Ovary (tissue), 9 donors: ENCODE results near the gene CAPNS1. TPM values are rescaled to one million over a fixed set of nuclear protein-coding genes. Genes with fewer than 3 reads are reported as not detected.

ENCODE experiments used
- DNase-seq, 5 donors: peaks; one replicate each; pipeline ENCODE4 v3.0.0-alpha.2; 2019 to 2020
- H3K27ac ChIP-seq, 2 donors: fragments of 200-600 bp; one replicate each; pipeline versions ENCODE4 v1.5.1 to v1.8.0; 2019 to 2022
- H3K27me3 ChIP-seq: fragments of 200-600 bp; one replicate; pipeline ENCODE4 v1.8.0; 2022
- H3K36me3 ChIP-seq: fragments of 200-600 bp; sonication (generic); one replicate; pipeline ENCODE4 v1.5.1; 2019
- H3K4me1 ChIP-seq: one replicate; pipeline ENCODE4 v1.8.1; 2013; ENCODE audit warnings: mild to moderate bottlenecking, moderate library complexity; ENCODE audit not compliant: insufficient read depth
- H3K4me3 ChIP-seq: fragments of 200-600 bp; sonication (generic); one replicate; pipeline ENCODE4 v1.5.1; 2017
- H3K9me3 ChIP-seq, 2 donors: fragments of 200-600 bp in 1 of 2; sonication (generic) in 1 of 2; one replicate each; pipeline versions ENCODE4 v1.5.1 to v1.8.1; 2013 to 2019; ENCODE audit warnings: mild to moderate bottlenecking in 1 of 2, moderate library complexity in 1 of 2
- EP300 ChIP-seq: sonication (generic); formaldehyde crosslinking; IDR thresholded peaks from one replicate; pipeline ENCODE4 v1.6.1; 2017; ENCODE audit warnings: antibody characterized with exemption
- POLR2A ChIP-seq: fragments of 450-650 bp; IDR thresholded peaks from one replicate; pipeline ENCODE4 v1.6.1; 2017; ENCODE audit warnings: antibody characterized with exemption, mild to moderate bottlenecking, moderate library complexity
- WGBS, 3 donors: extraction: QIAGEN DNeasy Blood & Tissue Kit in 1 of 3; methylation state at CpG; one replicate each; pipeline versions ENCODE4 v1.1.5 to v1.1.7; 2013 to 2017; 5-methylcytosine and 5-hydroxymethylcytosine counted together
- intact Hi-C, 4 donors: fragments of 100-400 bp; cut with DNase I; formaldehyde crosslinking; loops; one replicate each; pipeline versions ENCODE4 v1.11.0 to v1.15.1; 2022 to 2023
- polyA plus RNA-seq, 2 donors: library from polyadenylated mRNA; stranded (reverse); fragments of 200-250 nt in 1 of 2; fragments of 350-450 nt in 1 of 2; fragmentation: Illumina TruSeq in 1 of 2; extraction: RNeasy Lipid Tissue Mini Kit (QIAGEN cat#74804) in 1 of 2; gene quantifications; one replicate each; pipeline ENCODE4 v1.2.3, GENCODE V29; 2013 to 2014
- total RNA-seq, 7 donors: library from RNA; depleted of rRNA in 2 of 7; stranded (reverse); fragments of >200 nt in 2 of 7; fragmentation: NEBNext Ultra II Directional in 3 of 7; extraction: Animal tissue kit (Norgen Biotek cat#: 25700) in 3 of 7; gene quantifications; one replicate each; pipeline versions ENCODE4 v1.1.0 to v1.2.4, GENCODE V29; 2016 to 2023
- TF ChIP-seq, protein P1 (sequence below), 3 donors: fragments of 450-650 bp in 2 of 3; fragments of 200-600 bp in 1 of 3; IDR thresholded peaks; one replicate each; pipeline versions ENCODE4 v1.5.1 to v1.8.0; 2016 to 2022; ENCODE audit warnings: antibody characterized with exemption in 3 of 3, mild to moderate bottlenecking in 1 of 3
- donor health status: DM: no; HTN: no; CAD: no; lungs with moderate emphysema.
- donor health status: DM: no; HTN: no; CAD: no.
- donor health status: Bipolar disorder and iron deficiency.
- donor health status: DM: yes; HTN: yes; CAD: no.
- donor health status: DM: no; HTN: no; CAD: no.
- donor health status: DM: yes; HTN: yes; CAD: no.

Gene CAPNS1
- total and polyA plus RNA-seq, 9 donors = 69.4 to 783 (median 488) TPM

DNA sequence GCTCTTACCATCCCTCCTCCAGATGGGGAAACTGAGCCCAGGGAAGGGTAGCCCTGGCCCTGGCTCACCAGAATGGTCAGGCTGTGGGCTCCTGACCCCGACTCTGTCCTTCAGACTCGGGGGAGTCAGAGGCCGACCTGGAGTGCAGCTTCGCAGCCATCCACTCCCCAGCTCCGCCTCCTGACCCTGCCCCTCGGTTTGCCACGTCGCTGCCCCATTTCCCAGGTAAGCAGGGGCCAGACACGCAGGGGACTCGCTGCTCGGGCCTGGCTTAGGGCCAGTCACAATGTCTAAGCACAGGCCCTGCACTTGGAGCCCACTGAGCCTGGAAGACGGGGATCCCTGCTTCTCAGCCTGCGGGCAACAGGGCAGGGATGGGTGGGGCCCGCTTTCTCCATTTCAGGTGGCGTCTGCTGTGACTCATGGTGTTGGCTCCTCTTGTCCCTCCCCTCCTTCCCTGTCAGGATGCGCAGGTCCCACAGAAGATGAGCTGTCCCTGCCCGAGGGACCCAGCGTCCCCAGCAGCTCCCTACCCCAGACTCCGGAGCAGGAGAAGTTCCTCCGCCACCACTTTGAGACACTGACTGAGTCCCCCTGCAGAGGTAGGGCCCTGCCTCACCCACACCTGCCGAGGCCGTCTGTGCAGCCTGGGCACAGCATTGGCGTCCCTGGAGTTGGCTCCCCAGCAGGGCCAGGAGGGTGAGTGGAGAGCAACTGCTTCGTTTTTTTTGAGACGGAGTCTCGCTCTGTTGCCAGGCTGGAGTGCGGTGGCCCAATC, 38.1 kb upstream of the CAPNS1 start:
- no peak for DNase-seq
- WGBS, 3 donors = 82 to 90% (median 85%) methylated on average over 26 to 27 of the region's 27 CpGs
- intact Hi-C loops = no loop called here
- Histone ChIP-seq H3K36me3 (no peaks in the 10 kb centered on the region), H3K4me3 (no peak overlapping the region), H3K27ac (no peak overlapping the region), H3K9me3 (no peaks in the 10 kb centered on the region), H3K4me1 (no peaks in the 10 kb centered on the region), H3K27me3 (no peaks in the 10 kb centered on the region)
- TF ChIP-seq, protein P1, sequence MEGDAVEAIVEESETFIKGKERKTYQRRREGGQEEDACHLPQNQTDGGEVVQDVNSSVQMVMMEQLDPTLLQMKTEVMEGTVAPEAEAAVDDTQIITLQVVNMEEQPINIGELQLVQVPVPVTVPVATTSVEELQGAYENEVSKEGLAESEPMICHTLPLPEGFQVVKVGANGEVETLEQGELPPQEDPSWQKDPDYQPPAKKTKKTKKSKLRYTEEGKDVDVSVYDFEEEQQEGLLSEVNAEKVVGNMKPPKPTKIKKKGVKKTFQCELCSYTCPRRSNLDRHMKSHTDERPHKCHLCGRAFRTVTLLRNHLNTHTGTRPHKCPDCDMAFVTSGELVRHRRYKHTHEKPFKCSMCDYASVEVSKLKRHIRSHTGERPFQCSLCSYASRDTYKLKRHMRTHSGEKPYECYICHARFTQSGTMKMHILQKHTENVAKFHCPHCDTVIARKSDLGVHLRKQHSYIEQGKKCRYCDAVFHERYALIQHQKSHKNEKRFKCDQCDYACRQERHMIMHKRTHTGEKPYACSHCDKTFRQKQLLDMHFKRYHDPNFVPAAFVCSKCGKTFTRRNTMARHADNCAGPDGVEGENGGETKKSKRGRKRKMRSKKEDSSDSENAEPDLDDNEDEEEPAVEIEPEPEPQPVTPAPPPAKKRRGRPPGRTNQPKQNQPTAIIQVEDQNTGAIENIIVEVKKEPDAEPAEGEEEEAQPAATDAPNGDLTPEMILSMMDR (IDR thresholded peaks at IDR 0.05) = no peak
- TF ChIP-seq POLR2A (no peak), EP300 (no peak)

DNA sequence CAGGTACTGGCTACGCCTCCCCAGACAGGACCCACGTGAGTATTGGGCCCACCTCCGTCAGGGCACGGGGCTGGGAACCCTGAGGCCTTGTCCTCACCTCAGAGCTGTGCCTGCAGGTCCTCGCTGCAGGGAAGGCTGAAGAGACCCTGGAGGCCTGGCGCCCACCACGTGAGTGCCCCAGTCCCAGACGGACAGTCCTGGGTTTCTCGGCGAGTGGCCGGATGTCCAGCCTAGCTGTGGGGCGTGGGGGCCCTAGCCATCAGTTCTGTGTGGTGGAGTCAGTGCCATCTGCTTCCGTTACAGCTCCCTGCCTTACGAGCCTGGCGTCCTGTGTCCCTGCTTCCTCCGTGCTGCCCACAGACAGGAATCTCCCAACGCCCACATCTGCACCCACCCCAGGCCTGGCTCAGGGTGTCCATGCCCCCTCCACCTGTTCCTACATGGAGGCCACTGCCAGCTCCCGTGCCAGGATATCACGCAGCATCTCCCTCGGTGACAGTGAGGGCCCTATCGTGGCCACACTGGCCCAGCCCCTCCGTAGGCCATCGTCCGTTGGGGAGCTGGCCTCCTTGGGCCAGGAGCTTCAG, 36.7 kb upstream of the CAPNS1 start:
- Histone ChIP-seq H3K4me1 (no peaks in the 10 kb centered on the region), H3K36me3 (no peaks in the 10 kb centered on the region), H3K9me3 (no peaks in the 10 kb centered on the region), H3K27me3 (no peaks in the 10 kb centered on the region), H3K27ac (no peak overlapping the region), H3K4me3 (no peak overlapping the region)
- DNase-seq = no peak
- intact Hi-C loops = no loop called here
- TF ChIP-seq EP300 (no peak), POLR2A (no peak)
- TF ChIP-seq, protein P1 (IDR thresholded peaks at IDR 0.05) = no peak
- 91 to 95% (median 93%) methylated on average over 22 to 24 of the region's 24 CpGs for WGBS, 3 donors

DNA sequence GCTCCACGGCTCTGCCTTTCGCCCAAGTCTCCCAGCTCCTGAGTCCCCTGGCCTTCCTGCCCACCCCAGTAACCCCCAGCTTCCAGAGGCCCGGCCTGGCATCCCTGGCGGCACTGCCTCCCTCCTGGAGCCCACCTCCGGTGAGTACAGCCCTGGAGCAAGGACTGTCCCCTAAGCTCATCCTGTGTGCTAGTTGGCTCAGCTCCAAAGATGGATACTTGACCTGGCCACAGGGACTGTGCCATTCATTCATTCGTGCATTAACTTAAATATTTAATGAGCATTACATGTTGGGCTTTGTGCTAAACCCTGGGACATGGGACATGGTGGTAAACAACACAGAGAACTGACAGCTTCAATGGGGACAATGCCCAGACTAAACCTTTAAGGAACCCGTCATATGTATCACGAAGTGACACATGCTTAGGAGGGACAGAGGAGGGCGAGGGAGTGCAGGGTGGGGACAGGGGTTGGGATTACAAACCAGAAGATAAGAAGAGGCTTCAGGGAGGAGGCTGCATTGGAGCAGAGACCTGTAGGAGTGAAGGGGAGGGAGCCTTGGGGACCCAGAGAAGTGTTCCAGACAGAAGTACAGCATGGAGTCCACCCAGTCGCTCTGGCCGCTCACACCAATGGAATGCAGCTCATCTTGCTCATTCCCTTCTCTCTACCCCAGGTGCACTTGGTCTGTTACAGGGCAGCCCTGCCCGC, 35.9 kb upstream of the CAPNS1 start:
- no peak for DNase-seq
- intact Hi-C loops = no loop called here
- H3K27me3 ChIP-seq = no peaks in the 10 kb centered on the region
- H3K9me3 ChIP-seq = no peaks in the 10 kb centered on the region
- no peak overlapping the region for H3K4me3 ChIP-seq
- H3K4me1 ChIP-seq = no peaks in the 10 kb centered on the region
- no peaks in the 10 kb centered on the region for H3K36me3 ChIP-seq
- no peak overlapping the region for H3K27ac ChIP-seq
- TF ChIP-seq, protein P1 (IDR thresholded peaks at IDR 0.05) = no peak
- no peak for TF ChIP-seq EP300
- no peak for TF ChIP-seq POLR2A
- WGBS, 3 donors = 89 to 91% (median 90%) methylated on average over 12 of the region's 12 CpGs

DNA sequence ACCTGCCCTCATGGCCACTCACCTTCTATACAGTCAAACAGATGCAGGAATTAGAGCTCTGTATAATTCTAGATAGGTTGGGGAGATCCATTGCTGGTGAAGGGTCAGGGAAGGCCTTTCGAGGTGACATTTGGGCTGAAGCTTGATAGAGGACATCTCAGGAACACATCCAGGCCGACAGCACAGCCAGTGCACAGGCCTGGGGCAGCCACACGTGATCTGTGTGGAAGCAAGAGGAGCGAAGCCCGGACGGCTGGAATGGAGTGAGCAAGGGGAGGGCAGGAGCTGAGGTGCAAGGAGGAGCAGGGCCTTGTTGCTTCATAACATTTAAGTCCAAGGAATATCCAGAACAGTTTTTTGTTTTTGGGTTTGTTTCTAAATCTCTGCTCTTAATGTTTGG, 33.4 kb upstream of the CAPNS1 start:
- Histone ChIP-seq H3K36me3 (no peaks in the 10 kb centered on the region), H3K9me3 (no peaks in the 10 kb centered on the region), H3K27me3 (no peaks in the 10 kb centered on the region), H3K4me1 (no peaks in the 10 kb centered on the region), H3K4me3 (no peak overlapping the region), H3K27ac (no peak overlapping the region)
- DNase-seq = no peak
- 85 to 90% (median 88%) methylated on average over 6 of the region's 6 CpGs for WGBS, 3 donors
- TF ChIP-seq POLR2A (no peak), EP300 (no peak)
- TF ChIP-seq, protein P1 (IDR thresholded peaks at IDR 0.05) = no peak
- intact Hi-C loops = no loop called here
